Spleen (tissue), 11 donors: ENCODE data around the gene TUBB1. TPM values are rescaled to one million over a fixed set of nuclear protein-coding genes. Genes with fewer than 3 reads are reported as not detected.
"Not testable (repeated sequence)": the region's sequence is repeated elsewhere in the genome, so short reads cannot be mapped to it uniquely, and the experiment has no call there.

ENCODE experiments used
- DNase-seq: peaks from one replicate; pipeline ENCODE4 v3.0.0-alpha.2; 2020
- H3K27ac ChIP-seq, 8 donors: fragments of 200-600 bp; sonication (generic) in 7 of 8; 1 replicate in 4 of 8; 2 replicates in 4 of 8; pipeline versions ENCODE4 v1.5.0 to v1.8.0; 2016 to 2021; ENCODE audit warnings: inconsistent platforms in 4 of 8, mild to moderate bottlenecking in 4 of 8, moderate library complexity in 1 of 8
- H3K27me3 ChIP-seq, 7 donors: fragments of 200-600 bp; sonication (generic) in 6 of 7; replicated peaks in 1 of 7; 1 replicate in 4 of 7; 2 replicates in 3 of 7; pipeline versions ENCODE4 v1.5.0 to v1.8.0; 2016 to 2021; ENCODE audit warnings: inconsistent platforms in 3 of 7, mild to moderate bottlenecking in 1 of 7
- H3K36me3 ChIP-seq, 6 donors: fragments of 200-600 bp; sonication (generic) in 5 of 6; 1 replicate in 4 of 6; 2 replicates in 2 of 6; pipeline versions ENCODE4 v1.5.0 to v1.8.0; 2016 to 2021; ENCODE audit warnings: inconsistent platforms in 2 of 6
- H3K4me1 ChIP-seq, 6 donors: fragments of 200-600 bp; sonication (generic) in 5 of 6; 1 replicate in 3 of 6; 2 replicates in 3 of 6; pipeline versions ENCODE4 v1.5.0 to v1.8.0; 2016 to 2021; ENCODE audit warnings: inconsistent platforms in 3 of 6
- H3K4me3 ChIP-seq, 8 donors: fragments of 200-600 bp; sonication (generic) in 7 of 8; 1 replicate in 4 of 8; 2 replicates in 4 of 8; pipeline versions ENCODE4 v1.5.0 to v1.8.0; 2016 to 2021; ENCODE audit warnings: inconsistent platforms in 4 of 8, mild to moderate bottlenecking in 4 of 8, moderate library complexity in 2 of 8
- H3K9me3 ChIP-seq, 8 donors: fragments of 200-600 bp; sonication (generic) in 7 of 8; 1 replicate in 4 of 8; 2 replicates in 4 of 8; pipeline versions ENCODE4 v1.5.0 to v1.8.0; 2016 to 2021; ENCODE audit warnings: inconsistent platforms in 4 of 8
- POLR2A ChIP-seq, 3 donors: fragments of 450-650 bp; IDR thresholded peaks; one replicate each; pipeline ENCODE4 v1.5.1; 2017; ENCODE audit warnings: antibody characterized with exemption in 3 of 3, mild to moderate bottlenecking in 1 of 3
- POLR2AphosphoS5 ChIP-seq, 3 donors: sonication (generic); formaldehyde crosslinking; IDR thresholded peaks; one replicate each; pipeline ENCODE4 v1.5.1; 2017; ENCODE audit warnings: antibody characterized with exemption in 3 of 3
- WGBS, 5 donors: extraction: QIAGEN DNeasy Blood & Tissue Kit in 3 of 5; methylation state at CpG; one replicate each; pipeline versions ENCODE4 v1.1.5 to v1.1.7; 2013 to 2018; 5-methylcytosine and 5-hydroxymethylcytosine counted together
- intact Hi-C: fragments of 100-400 bp; cut with DNase I; formaldehyde crosslinking; loops from one replicate; pipeline ENCODE4 v1.15.0; 2023; ENCODE audit warnings: low total_unique reads
- polyA plus RNA-seq, 3 donors: library from polyadenylated mRNA; stranded (reverse); fragments of 200-250 nt; gene quantifications; one replicate each; pipeline ENCODE4 v1.2.1, GENCODE V29; 2013
- total RNA-seq, 7 donors: library from RNA; depleted of rRNA in 3 of 7; stranded (reverse); fragments of >200 nt in 3 of 7; fragmentation: NEBNext Ultra II Directional in 4 of 7; extraction: Animal tissue kit (Norgen Biotek cat#: 25700) in 4 of 7; gene quantifications; one replicate each; pipeline versions ENCODE4 v1.1.0 to v1.2.1, GENCODE V29; 2016 to 2021
- TF ChIP-seq, protein P1 (sequence below), 11 experiments: fragments of 200-600 bp in 7 of 11; fragments of 450-650 bp in 4 of 11; sonication (generic) in 4 of 11; IDR thresholded peaks in 8 of 11; conservative IDR thresholded peaks in 3 of 11; 1 replicate in 7 of 11; 2 replicates in 4 of 11; pipeline versions ENCODE4 v1.4.0 to v1.8.0; 2016 to 2021; ENCODE audit warnings: antibody characterized with exemption in 11 of 11, inconsistent platforms in 4 of 11, mild to moderate bottlenecking in 1 of 11
- donor health status: healthy with polysubstance abuse.
- donor health status: DM: no; HTN: no; CAD: no; lungs with moderate emphysema.
- donor health status: DM: no; HTN: no; CAD: no.
- donor health status: Bipolar disorder and iron deficiency.
- donor health status: healthy.
- donor health status: DM: no; HTN: no; CAD: no.
- donor health status: DM: yes; HTN: yes; CAD: no.

The TUBB1 gene
- total and polyA plus RNA-seq, 10 donors, result 0.63 to 34.3 (median 19.7) TPM

DNA sequence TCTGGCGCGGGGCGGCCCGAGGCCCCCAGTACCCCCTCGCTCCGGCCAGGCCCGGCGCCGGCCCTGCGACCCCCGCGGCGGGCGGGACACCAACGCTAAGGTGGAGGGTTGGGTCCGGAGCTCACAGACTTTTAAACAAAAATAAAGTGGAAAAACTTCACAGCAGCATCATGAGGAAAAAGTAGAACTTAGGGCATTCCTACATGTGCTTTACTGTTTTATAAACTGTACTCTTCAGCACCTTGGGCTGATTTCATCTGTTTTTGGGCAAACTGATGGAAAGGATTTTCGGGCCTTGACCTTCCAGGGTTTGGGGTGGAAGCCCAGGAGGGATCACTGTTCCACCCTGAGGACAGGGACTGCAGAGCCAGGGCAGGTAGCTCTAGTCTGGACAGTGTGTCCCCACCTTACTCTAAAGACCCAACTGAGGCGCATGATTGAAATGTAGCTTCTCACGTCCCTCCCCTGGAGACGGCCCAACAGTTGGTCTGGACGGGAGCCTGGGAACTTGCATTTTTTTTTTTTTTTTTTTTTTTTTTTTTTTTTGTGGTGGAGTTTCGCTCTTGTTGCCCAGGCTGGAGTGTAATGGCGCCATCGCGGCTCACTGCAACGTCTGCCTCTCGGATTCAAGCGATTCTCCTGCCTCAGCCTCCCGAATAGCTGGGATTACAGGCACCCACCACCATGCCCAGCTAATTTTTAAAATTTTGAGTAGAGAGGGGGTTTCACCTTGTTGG is 37.4 kb upstream of the TUBB1 start:
- no peak for TF ChIP-seq POLR2AphosphoS5 (IDR thresholded peaks at IDR 0.05)
- TF ChIP-seq POLR2A (IDR thresholded peaks at IDR 0.05), result no peak
- TF ChIP-seq, protein P1, sequence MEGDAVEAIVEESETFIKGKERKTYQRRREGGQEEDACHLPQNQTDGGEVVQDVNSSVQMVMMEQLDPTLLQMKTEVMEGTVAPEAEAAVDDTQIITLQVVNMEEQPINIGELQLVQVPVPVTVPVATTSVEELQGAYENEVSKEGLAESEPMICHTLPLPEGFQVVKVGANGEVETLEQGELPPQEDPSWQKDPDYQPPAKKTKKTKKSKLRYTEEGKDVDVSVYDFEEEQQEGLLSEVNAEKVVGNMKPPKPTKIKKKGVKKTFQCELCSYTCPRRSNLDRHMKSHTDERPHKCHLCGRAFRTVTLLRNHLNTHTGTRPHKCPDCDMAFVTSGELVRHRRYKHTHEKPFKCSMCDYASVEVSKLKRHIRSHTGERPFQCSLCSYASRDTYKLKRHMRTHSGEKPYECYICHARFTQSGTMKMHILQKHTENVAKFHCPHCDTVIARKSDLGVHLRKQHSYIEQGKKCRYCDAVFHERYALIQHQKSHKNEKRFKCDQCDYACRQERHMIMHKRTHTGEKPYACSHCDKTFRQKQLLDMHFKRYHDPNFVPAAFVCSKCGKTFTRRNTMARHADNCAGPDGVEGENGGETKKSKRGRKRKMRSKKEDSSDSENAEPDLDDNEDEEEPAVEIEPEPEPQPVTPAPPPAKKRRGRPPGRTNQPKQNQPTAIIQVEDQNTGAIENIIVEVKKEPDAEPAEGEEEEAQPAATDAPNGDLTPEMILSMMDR (IDR thresholded peaks at IDR 0.05 in 8 of 11, conservative IDR thresholded peaks at IDR 0.05 in 3 of 11), result no peak
- DNase-seq, result no peak
- H3K4me1 ChIP-seq, result peaks cover 25 to 60% (median 51%) of the 10 kb centered on the region in 6 donors
- WGBS, 5 donors, result 16 to 27% (median 21%) methylated on average over 20 to 29 of the region's 29 CpGs
- intact Hi-C loops, result loop anchor here (10.0 kb wide), 1 partner anchor 53 kb away; the partner anchor contains the start of gene ATP5F1E
- peaks cover 0 to 12% (median 9%) of the 10 kb centered on the region in 6 donors for H3K36me3 ChIP-seq
- H3K4me3 ChIP-seq, result peak overlapping the region; percentile 54 to 93 (median 74)
- peak overlapping the region in 7 of 8 donors; percentile 80 to 95 (median 89) for H3K27ac ChIP-seq
- H3K27me3 ChIP-seq, result no peaks in the 10 kb centered on the region
- peaks cover 0 to 3% (median 0%) of the 10 kb centered on the region in 8 donors for H3K9me3 ChIP-seq

DNA sequence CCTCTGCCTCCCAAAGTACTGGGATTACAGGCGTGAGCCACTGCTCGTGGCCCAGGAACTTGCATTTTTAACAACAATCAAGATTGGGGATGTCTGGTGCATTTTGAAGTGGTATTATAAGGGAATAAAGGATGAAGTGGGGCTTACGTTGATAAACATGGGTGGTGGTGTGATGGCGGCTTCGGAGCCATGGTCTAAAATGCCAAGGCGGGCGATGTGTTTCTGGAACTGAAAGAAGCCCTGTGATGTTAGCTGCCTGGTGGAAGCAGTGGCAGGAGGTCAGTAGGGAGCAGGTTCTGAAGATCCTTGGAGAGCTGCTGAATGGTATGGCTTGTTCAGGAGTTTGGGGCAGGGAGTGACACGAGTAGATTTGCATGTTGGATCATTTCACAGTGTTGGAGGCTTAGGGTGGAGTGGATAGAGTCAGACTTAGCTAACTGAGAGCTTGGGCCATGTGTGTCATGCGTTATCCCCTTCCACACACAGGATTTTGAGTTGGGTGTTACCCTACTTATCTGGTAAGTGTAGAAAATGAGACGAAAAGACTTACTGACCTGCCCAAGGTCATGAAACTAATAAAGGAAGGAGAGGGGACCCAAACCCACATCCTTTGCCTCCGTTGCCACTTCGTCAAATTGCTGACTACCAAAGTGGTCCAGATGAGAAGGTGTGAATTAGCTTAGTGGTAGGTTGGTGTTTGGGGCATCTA is 36.7 kb upstream of the TUBB1 start:
- peak overlapping the region in 7 of 8 donors; percentile 54 to 93 (median 75) for H3K4me3 ChIP-seq

GRCh38 chr20:58983115-58983468 is 36.1 kb upstream of the TUBB1 start:
- H3K9me3 ChIP-seq, H3K27me3 ChIP-seq, H3K4me3 ChIP-seq, DNase-seq: not testable (repeated sequence)
- WGBS, 5 donors, result 89 to 95% (median 93%) methylated on average over 11 to 12 of the region's 12 CpGs
- intact Hi-C loops, result loop anchor here (10.0 kb wide), 1 partner anchor 52 kb away; the partner anchor contains the start of gene ATP5F1E
- Histone ChIP-seq H3K36me3 (peaks cover 0 to 25% (median 21%) of the 10 kb centered on the region in 6 donors), H3K4me1 (peaks cover 25 to 65% (median 55%) of the 10 kb centered on the region in 6 donors), H3K27ac (peak overlapping the region in 2 of 8 donors; percentile 24 to 95)

More for the DNA sequence above, 36.7 kb upstream of the TUBB1 start:
- Histone ChIP-seq H3K27me3 (no peaks in the 10 kb centered on the region), H3K36me3 (peaks cover 0 to 20% (median 16%) of the 10 kb centered on the region in 6 donors), H3K27ac (peak overlapping the region in 4 of 8 donors; percentile 89 to 95 (median 93)), H3K9me3 (no peaks in the 10 kb centered on the region), H3K4me1 (peaks cover 25 to 60% (median 52%) of the 10 kb centered on the region in 6 donors)
- TF ChIP-seq POLR2AphosphoS5 (IDR thresholded peaks at IDR 0.05), result peak in 1 of 3 donors; percentile 21
- TF ChIP-seq, protein P1 (IDR thresholded peaks at IDR 0.05 in 8 of 11, conservative IDR thresholded peaks at IDR 0.05 in 3 of 11), result no peak
- WGBS, 5 donors, result 73 to 80% (median 76%) methylated on average over 12 of the region's 12 CpGs
- no peak for DNase-seq
- intact Hi-C loops, result loop anchor here (10.0 kb wide), 1 partner anchor 52 kb away; the partner anchor contains the start of gene ATP5F1E

DNA sequence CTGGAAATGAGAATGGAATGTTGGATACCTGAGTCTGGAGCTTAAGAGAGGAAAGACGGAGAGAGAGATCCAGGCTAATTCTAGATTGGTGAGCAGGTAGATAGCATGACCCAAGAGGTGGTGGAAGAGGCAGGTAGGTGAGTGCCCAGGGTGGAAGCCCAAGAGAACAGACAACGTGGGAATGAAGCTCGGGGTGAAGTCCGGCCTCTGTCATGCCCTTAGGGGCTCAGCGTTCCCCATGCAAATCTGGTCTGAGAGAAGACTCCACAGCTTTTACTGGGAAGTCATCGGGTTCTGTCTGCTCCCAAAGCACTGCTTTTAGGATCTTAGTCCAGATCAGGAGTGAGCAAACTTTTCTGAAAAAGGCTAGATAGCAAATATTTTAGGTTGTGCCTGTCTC is 34.5 kb upstream of the TUBB1 start:
- 91 to 97% (median 94%) methylated on average over 6 of the region's 6 CpGs for WGBS, 5 donors
- no peaks in the 10 kb centered on the region for H3K27me3 ChIP-seq
- peaks cover 0 to 41% (median 37%) of the 10 kb centered on the region in 6 donors for H3K36me3 ChIP-seq
- no peak for DNase-seq
- intact Hi-C loops, result loop anchor here (10.0 kb wide), 1 partner anchor 50 kb away; the partner anchor contains the start of gene ATP5F1E
- no peak overlapping the region for H3K4me3 ChIP-seq
- H3K9me3 ChIP-seq, result no peaks in the 10 kb centered on the region
- no peak for TF ChIP-seq POLR2AphosphoS5 (IDR thresholded peaks at IDR 0.05)
- H3K4me1 ChIP-seq, result peaks cover 25 to 70% (median 61%) of the 10 kb centered on the region in 6 donors
- H3K27ac ChIP-seq, result peak overlapping the region in 1 of 8 donors; percentile 22
